ENCODE measurements around the gene RNF115. TPM values are rescaled to one million over a fixed set of nuclear protein-coding genes. Genes with fewer than 3 reads are reported as not detected.

RNF115 gene
- total and polyA plus RNA-seq, 2 of the 13 experiments (the other 11 are each of a cell fraction or from before 2014, with no cell fraction given) = 6.0 to 10.1 TPM

DNA sequence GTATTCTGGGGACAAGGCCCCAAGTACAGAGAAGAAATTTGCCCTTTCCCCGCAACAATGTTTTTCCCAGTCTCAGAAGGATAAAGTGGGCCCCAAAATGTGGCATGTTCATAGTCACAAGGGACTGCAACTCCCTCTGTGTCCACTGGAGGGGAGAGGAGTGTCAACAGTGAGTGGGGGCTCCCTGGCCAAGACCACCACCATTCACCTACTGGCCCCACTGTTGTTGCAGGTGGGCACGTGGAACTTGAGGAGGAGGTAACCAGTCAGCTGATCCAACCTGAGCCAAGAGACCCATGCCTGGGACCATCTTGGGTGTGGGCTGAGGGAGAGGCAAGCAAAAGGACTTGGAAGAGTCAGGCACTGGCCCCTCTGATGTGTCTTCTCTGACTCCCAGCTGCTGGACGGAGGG, 22.3 kb upstream of the RNF115 start (continued):
- TF ChIP-seq, protein P1, sequence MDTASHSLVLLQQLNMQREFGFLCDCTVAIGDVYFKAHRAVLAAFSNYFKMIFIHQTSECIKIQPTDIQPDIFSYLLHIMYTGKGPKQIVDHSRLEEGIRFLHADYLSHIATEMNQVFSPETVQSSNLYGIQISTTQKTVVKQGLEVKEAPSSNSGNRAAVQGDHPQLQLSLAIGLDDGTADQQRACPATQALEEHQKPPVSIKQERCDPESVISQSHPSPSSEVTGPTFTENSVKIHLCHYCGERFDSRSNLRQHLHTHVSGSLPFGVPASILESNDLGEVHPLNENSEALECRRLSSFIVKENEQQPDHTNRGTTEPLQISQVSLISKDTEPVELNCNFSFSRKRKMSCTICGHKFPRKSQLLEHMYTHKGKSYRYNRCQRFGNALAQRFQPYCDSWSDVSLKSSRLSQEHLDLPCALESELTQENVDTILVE (CRISPR knock-in tag; IDR thresholded peaks at IDR 0.05) = no peak
- TF ChIP-seq MED13 (CRISPR knock-in tag; IDR thresholded peaks at IDR 0.05) (0 out of 2 replicates have a peak, but pooled peaks have one; percentile 14), CTCF (CRISPR knock-in tag; IDR thresholded peaks at IDR 0.05) (peak; percentile 61), ZNF235 (CRISPR knock-in tag; IDR thresholded peaks at IDR 0.05; ENCODE audit: borderline replicate concordance) (no peak)
- TF ChIP-seq, protein P2, sequence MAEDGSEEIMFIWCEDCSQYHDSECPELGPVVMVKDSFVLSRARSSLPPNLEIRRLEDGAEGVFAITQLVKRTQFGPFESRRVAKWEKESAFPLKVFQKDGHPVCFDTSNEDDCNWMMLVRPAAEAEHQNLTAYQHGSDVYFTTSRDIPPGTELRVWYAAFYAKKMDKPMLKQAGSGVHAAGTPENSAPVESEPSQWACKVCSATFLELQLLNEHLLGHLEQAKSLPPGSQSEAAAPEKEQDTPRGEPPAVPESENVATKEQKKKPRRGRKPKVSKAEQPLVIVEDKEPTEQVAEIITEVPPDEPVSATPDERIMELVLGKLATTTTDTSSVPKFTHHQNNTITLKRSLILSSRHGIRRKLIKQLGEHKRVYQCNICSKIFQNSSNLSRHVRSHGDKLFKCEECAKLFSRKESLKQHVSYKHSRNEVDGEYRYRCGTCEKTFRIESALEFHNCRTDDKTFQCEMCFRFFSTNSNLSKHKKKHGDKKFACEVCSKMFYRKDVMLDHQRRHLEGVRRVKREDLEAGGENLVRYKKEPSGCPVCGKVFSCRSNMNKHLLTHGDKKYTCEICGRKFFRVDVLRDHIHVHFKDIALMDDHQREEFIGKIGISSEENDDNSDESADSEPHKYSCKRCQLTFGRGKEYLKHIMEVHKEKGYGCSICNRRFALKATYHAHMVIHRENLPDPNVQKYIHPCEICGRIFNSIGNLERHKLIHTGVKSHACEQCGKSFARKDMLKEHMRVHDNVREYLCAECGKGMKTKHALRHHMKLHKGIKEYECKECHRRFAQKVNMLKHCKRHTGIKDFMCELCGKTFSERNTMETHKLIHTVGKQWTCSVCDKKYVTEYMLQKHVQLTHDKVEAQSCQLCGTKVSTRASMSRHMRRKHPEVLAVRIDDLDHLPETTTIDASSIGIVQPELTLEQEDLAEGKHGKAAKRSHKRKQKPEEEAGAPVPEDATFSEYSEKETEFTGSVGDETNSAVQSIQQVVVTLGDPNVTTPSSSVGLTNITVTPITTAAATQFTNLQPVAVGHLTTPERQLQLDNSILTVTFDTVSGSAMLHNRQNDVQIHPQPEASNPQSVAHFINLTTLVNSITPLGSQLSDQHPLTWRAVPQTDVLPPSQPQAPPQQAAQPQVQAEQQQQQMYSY (CRISPR knock-in tag; IDR thresholded peaks at IDR 0.05) = no peak

Measured in HepG2 (cell line).